Activated T-helper 17 cell treated with anti-CD3 and anti-CD28 coated beads, Interleukin-2, amount 50 U/mL, for 72 hours (primary cell): ENCODE data around the gene TMEM254. TPM values are rescaled to one million over a fixed set of nuclear protein-coding genes. Genes with fewer than 3 reads are reported as not detected.
"Not testable (repeated sequence)": the region's sequence is repeated elsewhere in the genome, so short reads cannot be mapped to it uniquely, and the experiment has no call there.

Source experiments
- ATAC-seq: fragments of 150-1000 bp; cut with Tn5 transposase; replicated peaks from 2 replicates; pipeline ENCODE4 v1.10.0; 2021; ENCODE audit warnings: mild to moderate bottlenecking, moderate library complexity
- H3K27ac Mint-ChIP-seq: one replicate; pipeline ENCODE4 v1.8.0; 2022; ENCODE audit warnings: mixed read lengths
- H3K27me3 Mint-ChIP-seq: one replicate; pipeline ENCODE4 v1.8.0; 2022; ENCODE audit warnings: mixed read lengths
- H3K36me3 Mint-ChIP-seq: one replicate; pipeline ENCODE4 v1.8.0; 2022; ENCODE audit warnings: low read depth, mild to moderate bottlenecking, mixed read lengths
- H3K4me1 Mint-ChIP-seq: one replicate; pipeline ENCODE4 v1.8.0; 2022; ENCODE audit warnings: mixed read lengths
- H3K4me3 Mint-ChIP-seq: one replicate; pipeline ENCODE4 v1.8.0; 2022; ENCODE audit warnings: mild to moderate bottlenecking, mixed read lengths
- H3K9me3 Mint-ChIP-seq: one replicate; pipeline ENCODE4 v1.8.0; 2022; ENCODE audit warnings: mixed read lengths
- total RNA-seq, 2 donors: library from RNA; stranded (reverse); gene quantifications; one replicate each; pipeline ENCODE4 v1.2.3, GENCODE V29; 2022

TMEM254 gene
- 1 to 10 TPM; 8.4 to 8.5 TPM for total RNA-seq

GRCh38 chr10:80078448-80079311 is at the start of gene TMEM254:
TMEM254 (plus strand) TSS chr10:80078665; CDS start chr10:80078700, 35 bp downstream.
- H3K27ac Mint-ChIP-seq = peak within 1 kb of the TSS; percentile 97

GRCh38 chr10:80029205-80029604 is 49.3 kb upstream of the TMEM254 start:
- not testable (repeated sequence) for ATAC-seq, H3K27me3 Mint-ChIP-seq, H3K27ac Mint-ChIP-seq, H3K4me1 Mint-ChIP-seq, H3K4me3 Mint-ChIP-seq, H3K9me3 Mint-ChIP-seq, H3K36me3 Mint-ChIP-seq

More at GRCh38 chr10:80078448-80079311, at the start of gene TMEM254:
- ATAC-seq = peak; percentile 78
- no peaks in the 10 kb centered on the region for H3K27me3 Mint-ChIP-seq
- no peaks in the 10 kb centered on the region for H3K9me3 Mint-ChIP-seq
- H3K4me3 Mint-ChIP-seq = peak within 1 kb of the TSS; percentile 96
- peaks cover 21% of the 10 kb centered on the region for H3K4me1 Mint-ChIP-seq
- H3K36me3 Mint-ChIP-seq = no peaks in the 10 kb centered on the region

DNA sequence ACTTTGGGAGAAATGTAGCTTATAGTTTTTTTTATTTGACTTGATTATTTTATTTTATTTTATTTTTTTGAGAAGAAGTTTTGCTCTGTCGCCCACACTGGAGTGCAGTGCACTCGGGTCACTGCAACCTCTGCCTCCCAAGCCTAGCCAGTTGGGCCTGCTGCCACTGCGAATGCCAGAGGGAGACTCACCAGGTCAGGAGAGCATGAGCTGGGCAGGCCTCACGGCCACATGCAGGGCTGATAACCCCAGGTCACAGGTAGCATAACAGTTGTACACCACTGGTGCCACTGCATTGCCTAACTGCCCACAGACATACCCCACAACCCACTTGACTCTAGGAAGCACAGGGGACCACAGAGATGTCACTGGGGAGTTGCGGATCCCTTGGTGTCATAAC is 48.6 kb upstream of the TMEM254 start:
- H3K9me3 Mint-ChIP-seq, ATAC-seq, H3K4me1 Mint-ChIP-seq, H3K4me3 Mint-ChIP-seq, H3K27me3 Mint-ChIP-seq, H3K36me3 Mint-ChIP-seq, H3K27ac Mint-ChIP-seq: not testable (repeated sequence)

- Mint-ChIP-seq H3K36me3 (no peaks in the 10 kb centered on the region), H3K27ac (no peak overlapping the region), H3K4me3 (no peak overlapping the region), H3K9me3 (no peaks in the 10 kb centered on the region), H3K27me3 (no peaks in the 10 kb centered on the region), H3K4me1 (no peaks in the 10 kb centered on the region)
- ATAC-seq = no peak
Measured at GRCh38 chr10:80032503-80032902, 46.0 kb upstream of the TMEM254 start.

DNA sequence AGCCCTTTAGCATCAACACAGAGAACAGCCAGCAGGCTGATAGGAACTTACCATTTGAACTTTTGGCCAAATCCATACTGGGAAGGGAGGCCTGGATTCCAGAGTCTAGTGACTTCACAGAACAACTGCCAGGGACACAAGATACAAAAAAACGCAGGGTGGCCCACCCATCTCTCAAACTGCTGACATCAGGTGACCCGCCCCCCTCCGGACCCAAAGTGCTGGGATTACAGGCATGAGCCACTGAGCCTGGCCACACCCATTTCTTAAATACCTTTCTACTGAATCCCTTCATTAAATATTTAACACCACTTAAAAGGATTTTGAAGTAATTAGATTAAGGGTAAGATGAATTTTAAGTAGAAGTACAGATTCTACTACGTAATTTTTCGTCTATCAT is 43.7 kb upstream of the TMEM254 start:
- not testable (repeated sequence) for H3K9me3 Mint-ChIP-seq, H3K27ac Mint-ChIP-seq, ATAC-seq, H3K27me3 Mint-ChIP-seq, H3K4me3 Mint-ChIP-seq, H3K36me3 Mint-ChIP-seq, H3K4me1 Mint-ChIP-seq

DNA sequence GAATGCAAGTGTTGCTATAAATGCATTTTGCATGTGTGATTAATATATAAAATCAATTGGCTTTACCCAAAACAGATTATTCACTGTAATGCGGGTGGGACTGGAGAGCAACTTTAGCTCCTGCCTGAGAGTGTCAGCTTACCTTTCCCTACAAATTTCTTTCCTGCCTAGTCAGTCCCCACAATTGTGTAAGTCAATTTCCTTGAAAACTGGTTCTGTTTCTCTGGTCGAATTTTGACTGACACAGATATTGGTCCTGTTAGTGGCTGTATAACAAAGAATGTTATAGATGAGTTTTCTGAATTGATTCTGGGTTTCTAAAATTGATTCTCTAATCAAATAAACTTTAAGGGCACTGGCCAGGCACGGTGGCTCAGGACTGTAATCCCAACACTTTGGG is 43.0 kb upstream of the TMEM254 start:
- H3K4me3 Mint-ChIP-seq, ATAC-seq, H3K36me3 Mint-ChIP-seq, H3K27ac Mint-ChIP-seq, H3K4me1 Mint-ChIP-seq, H3K9me3 Mint-ChIP-seq, H3K27me3 Mint-ChIP-seq: not testable (repeated sequence)

GRCh38 chr10:80036921-80037500 is 41.5 kb upstream of the TMEM254 start:
- not testable (repeated sequence) for H3K9me3 Mint-ChIP-seq, H3K27me3 Mint-ChIP-seq, H3K4me1 Mint-ChIP-seq, H3K4me3 Mint-ChIP-seq, H3K27ac Mint-ChIP-seq, H3K36me3 Mint-ChIP-seq, ATAC-seq

GRCh38 chr10:80038226-80038625 is 40.2 kb upstream of the TMEM254 start:
- not testable (repeated sequence) for H3K9me3 Mint-ChIP-seq, H3K27me3 Mint-ChIP-seq, H3K4me3 Mint-ChIP-seq, ATAC-seq, H3K36me3 Mint-ChIP-seq, H3K27ac Mint-ChIP-seq, H3K4me1 Mint-ChIP-seq

GRCh38 chr10:80041162-80041561 is 37.3 kb upstream of the TMEM254 start:
- H3K9me3 Mint-ChIP-seq = no peaks in the 10 kb centered on the region
- ATAC-seq = no peak
- no peaks in the 10 kb centered on the region for H3K36me3 Mint-ChIP-seq
- no peak overlapping the region for H3K27ac Mint-ChIP-seq
- no peak overlapping the region for H3K4me3 Mint-ChIP-seq
- H3K4me1 Mint-ChIP-seq = no peaks in the 10 kb centered on the region
- H3K27me3 Mint-ChIP-seq = no peaks in the 10 kb centered on the region

DNA sequence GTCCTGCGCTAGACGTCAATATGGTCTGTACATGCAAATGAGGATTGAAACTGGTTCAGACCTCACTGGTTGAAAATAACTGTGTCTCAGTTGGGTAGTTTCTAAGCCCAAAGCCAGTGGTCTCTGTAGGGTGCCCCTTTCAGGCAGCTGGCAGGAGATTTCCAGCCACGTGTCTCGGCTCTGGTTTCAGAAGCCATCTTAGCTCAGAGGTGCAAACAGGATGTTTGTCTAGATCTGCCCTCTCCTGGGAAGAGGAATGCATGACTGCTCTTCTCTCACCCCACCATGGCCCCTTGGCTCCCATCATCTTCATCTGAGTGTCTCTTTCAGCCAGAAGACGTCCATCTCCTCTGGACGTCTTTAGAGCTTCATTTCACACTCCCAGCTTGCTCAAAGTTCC is 33.5 kb upstream of the TMEM254 start:
- not testable (repeated sequence) for H3K27ac Mint-ChIP-seq, ATAC-seq

GRCh38 chr10:80046629-80047441 is 31.6 kb upstream of the TMEM254 start:
- H3K4me1 Mint-ChIP-seq = no peaks in the 10 kb centered on the region
- no peaks in the 10 kb centered on the region for H3K9me3 Mint-ChIP-seq
- no peak overlapping the region for H3K27ac Mint-ChIP-seq
- H3K36me3 Mint-ChIP-seq = no peaks in the 10 kb centered on the region
- H3K4me3 Mint-ChIP-seq = no peak overlapping the region
- peak; percentile 85 for ATAC-seq
- H3K27me3 Mint-ChIP-seq = no peaks in the 10 kb centered on the region

More for the DNA sequence above, 33.5 kb upstream of the TMEM254 start:
- not testable (repeated sequence) for H3K36me3 Mint-ChIP-seq, H3K4me1 Mint-ChIP-seq, H3K27me3 Mint-ChIP-seq, H3K9me3 Mint-ChIP-seq, H3K4me3 Mint-ChIP-seq

DNA sequence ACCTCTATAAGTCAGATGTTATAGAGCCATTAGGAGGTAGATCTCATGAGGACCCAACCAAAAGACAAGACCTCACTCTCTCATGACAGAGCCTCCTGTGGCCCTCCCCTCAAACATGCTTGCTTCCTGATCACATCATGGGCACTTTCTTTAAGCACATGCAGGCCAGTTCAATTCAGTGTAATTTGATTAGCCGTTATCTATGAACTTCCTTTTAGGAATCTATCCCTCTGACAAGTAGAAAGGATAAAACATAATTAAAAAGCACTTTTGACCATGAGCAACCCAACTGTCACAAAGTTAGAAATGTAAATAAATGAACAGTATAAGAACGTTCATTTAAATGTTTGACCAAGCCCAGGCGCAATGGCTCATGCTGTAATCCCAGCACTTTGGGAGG is 27.7 kb upstream of the TMEM254 start:
- Mint-ChIP-seq H3K27ac (no peak overlapping the region), H3K36me3 (no peaks in the 10 kb centered on the region), H3K9me3 (no peaks in the 10 kb centered on the region), H3K27me3 (no peaks in the 10 kb centered on the region), H3K4me3 (no peak overlapping the region), H3K4me1 (no peaks in the 10 kb centered on the region)
- no peak for ATAC-seq

GRCh38 chr10:80051993-80052392 is 26.5 kb upstream of the TMEM254 start:
- no peak overlapping the region for H3K4me3 Mint-ChIP-seq
- H3K27me3 Mint-ChIP-seq = no peaks in the 10 kb centered on the region
- H3K9me3 Mint-ChIP-seq = no peaks in the 10 kb centered on the region
- H3K36me3 Mint-ChIP-seq = no peaks in the 10 kb centered on the region
- no peak overlapping the region for H3K27ac Mint-ChIP-seq
- ATAC-seq = no peak
- H3K4me1 Mint-ChIP-seq = no peaks in the 10 kb centered on the region

GRCh38 chr10:80055760-80056159 is 22.7 kb upstream of the TMEM254 start:
- Mint-ChIP-seq H3K4me1 (peaks cover 5% of the 10 kb centered on the region), H3K27me3 (no peaks in the 10 kb centered on the region), H3K27ac (no peak overlapping the region), H3K9me3 (no peaks in the 10 kb centered on the region), H3K36me3 (no peaks in the 10 kb centered on the region), H3K4me3 (no peak overlapping the region)
- no peak for ATAC-seq

DNA sequence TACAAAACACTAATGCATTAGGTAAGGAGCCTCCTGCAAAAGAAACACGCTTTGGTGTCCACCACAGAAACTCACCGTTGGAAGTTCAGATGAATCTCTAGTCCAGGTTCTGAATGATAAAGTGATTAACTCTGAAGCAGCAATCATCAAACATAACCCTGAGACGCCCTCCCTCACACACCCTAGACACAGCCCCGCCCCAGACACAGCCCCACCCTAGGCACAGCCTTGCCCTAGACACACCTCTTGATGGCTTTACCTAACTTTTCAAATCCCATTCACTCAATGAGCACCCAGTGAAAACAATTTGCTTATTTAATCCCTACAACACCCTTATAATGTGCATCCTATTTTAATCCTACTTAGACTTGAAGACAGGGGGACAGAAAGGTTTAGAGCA is 21.3 kb upstream of the TMEM254 start:
- no peak for ATAC-seq

More for the DNA sequence above, 21.3 kb upstream of the TMEM254 start:
- Mint-ChIP-seq H3K27me3 (no peaks in the 10 kb centered on the region), H3K36me3 (no peaks in the 10 kb centered on the region), H3K4me3 (no peak overlapping the region), H3K9me3 (no peaks in the 10 kb centered on the region), H3K4me1 (peaks cover 5% of the 10 kb centered on the region), H3K27ac (no peak overlapping the region)
